ENCODE results near the gene SYT17.

Gene SYT17

DNA sequence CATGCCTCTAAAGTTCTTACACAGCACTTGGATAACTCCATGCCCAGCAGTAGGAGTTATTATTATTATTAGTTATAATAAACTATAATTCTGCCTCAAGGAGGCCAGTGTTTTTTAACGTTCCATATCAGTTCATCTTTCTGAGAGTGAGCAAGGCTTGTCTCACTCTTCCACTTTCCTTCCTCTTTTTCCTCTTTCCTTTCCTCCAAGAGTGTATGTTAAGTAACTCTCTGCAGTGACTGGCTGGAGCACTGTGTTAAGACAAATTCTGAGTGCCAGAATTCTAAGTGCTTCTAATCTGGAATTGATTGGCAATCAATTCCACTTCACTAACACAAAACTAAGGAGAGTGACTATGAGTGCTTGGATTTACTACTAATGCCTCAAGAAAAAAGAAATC is 133.9 kb downstream of the SYT17 start:
- no peak for DNase-seq (ENCODE audit: low spot score)

DNA sequence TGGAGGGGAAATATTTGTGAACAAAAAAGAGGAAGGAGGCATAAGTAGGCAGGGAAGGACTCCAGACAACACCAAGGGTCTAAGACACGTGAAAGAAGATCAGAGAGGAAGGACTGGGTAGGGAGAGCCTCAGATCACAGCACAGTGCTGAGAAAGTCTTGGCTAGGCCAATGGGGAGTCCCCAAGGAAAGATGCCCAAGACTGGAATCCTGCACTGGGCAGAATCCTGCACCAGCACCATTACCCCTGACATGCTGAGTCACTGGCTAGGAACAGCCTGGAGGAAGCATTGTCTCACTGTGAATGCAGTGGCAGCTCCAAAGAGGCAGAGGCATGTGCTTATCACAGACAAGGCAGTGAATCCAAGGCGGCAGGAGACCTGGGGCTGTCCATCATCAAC is 136.7 kb downstream of the SYT17 start:
- DNase-seq (ENCODE audit: low spot score) = no peak

DNA sequence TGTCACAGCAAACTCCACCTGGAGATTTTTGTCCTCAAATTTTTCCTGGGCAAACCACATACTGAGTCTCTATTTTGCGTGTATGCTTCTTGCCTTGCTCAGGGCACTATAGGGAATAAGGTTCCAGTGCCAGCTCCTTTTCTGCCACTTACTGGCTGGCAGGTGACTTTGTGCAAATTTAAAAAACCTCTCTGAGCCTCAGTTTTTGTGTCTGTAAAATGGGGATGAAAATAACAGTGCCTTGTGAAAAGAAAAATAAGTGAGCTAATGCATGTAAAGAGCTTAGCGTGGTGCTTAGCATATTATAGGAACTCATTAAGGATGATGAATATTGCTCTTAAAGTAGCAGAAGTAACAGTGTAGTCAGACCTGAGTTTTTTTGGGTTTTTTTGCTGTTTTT is 137.4 kb downstream of the SYT17 start:
- DNase-seq (ENCODE audit: low spot score) = no peak

DNA sequence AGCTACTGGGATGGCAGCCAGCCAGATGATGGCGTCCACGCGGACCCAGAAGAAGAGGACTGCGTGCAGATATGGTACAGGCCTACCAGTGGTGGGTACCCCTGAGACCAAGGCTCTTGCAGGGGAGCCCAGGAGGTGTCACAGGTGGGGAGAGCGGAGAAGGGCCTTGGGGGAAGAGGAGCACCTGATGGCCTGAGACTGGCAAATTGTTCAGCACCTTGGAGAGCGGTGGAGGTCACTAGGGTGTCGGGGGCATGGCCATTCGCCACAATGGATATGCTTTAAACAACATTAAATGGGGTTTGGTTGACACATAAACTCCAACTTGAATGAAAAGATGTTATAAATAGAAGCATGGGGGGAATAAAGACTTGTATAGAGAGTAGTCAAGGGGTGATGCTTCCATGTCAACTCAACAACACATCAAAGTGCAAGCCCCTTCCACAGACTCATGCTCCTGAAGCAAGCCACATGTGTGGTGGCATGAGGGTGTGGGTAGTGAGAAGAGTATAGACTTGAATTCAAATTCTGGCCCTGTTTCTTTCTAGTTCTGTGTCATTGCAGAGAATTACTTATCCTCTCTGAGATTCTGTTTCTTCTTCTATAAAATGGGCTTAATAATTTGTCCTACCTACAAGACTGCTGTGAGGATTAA is 139.7 kb downstream of the SYT17 start:
- no peak for DNase-seq (ENCODE audit: low spot score)

DNA sequence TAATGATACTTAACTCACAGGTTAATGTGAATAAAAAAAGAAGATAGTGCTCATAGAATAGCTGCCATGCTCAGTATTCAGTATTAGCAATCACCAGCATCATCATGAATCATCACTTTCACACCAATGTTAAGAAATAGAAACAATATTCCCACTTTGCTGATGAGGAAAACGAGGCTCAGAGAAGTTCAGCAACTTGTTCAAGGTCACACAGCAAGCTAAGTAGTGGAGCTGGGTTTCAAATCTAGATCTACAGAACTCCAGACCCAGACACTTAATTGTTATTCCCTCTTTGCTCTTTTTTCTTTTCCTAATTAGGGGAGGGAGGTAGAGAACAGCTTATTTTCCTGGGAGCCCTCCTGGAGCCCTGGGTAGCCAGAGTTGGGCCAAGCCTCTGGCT is 140.4 kb downstream of the SYT17 start:
- no peak for DNase-seq (ENCODE audit: low spot score)

DNA sequence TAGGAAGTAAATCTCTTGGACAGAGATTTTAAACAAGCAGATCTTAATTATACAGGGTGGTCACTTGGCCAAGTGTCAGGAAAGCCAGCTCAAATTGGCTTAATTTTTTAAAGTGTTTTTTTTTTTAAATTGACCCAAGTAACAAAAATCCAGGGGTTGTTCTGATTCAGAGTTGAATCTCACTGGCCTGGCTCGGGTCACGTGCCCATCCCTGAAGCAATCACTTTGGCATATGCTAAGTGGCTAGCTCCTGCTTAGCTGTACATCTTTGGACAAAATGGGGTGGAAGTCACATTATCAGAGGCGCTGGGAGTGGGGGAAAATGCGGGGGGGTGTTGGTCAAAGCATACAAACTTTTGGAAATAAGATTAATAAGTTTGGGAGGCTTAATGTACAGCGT is 141.1 kb downstream of the SYT17 start:
- DNase-seq (ENCODE audit: low spot score) = no peak

DNA sequence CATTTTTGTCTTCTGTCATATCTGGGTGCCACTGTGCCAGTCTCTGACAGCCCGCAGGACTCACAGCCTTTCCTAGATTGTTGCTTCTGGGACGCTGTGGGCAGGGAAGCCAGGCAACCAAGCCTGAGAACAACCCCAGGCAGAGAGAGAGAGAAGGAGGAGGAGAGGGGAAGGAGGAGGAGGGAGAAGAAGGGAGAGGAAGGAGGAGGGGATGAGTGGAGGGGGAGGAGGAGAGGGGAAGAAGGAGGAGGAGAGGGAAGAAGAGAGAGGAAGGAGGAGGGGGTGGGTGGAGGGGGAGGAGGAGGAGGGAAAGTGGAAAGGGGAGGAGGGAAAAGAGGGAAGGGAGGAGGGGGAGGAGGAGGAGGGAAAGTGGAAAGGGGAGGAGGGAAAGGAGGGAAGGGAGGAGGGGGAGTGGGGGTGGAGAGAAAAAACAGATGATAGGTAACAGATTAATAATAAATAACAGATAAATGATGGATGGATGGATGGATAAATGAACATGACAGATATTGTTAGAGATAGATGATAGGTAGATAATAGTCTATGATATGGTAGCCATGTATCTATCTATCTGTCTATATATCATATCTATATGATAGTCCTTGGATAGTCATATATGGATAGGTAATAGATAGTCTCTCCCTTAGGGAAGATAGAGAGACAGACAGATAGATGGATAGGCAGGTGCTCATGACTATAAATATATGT is 146.8 kb downstream of the SYT17 start:
- no peak for DNase-seq (ENCODE audit: low spot score)

DNA sequence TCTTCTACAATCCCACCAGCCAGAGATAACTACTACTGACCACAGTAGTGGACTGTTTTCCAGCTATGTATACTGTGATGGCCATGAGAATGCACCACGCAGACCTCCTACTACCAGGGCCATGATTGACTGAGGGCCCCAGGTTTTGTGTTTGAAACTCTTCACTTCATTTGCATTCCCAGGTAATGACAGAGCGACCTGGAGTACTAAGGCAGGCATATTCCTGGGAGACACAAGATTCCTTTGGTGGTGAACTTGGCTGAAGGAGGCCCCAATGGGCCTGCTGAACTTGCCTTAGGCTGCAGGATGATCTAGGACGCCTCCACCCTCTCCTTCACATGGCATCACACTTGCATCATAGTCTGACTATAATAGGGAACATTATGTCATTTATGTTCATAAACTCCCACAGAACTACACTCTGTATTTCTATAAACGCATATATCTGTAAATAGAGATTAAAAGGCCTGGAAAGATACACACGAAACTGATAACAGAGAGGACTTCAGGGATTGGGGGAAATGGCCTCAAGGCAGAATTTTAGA is 147.9 kb downstream of the SYT17 start:
- no peak for DNase-seq (ENCODE audit: low spot score)

DNA sequence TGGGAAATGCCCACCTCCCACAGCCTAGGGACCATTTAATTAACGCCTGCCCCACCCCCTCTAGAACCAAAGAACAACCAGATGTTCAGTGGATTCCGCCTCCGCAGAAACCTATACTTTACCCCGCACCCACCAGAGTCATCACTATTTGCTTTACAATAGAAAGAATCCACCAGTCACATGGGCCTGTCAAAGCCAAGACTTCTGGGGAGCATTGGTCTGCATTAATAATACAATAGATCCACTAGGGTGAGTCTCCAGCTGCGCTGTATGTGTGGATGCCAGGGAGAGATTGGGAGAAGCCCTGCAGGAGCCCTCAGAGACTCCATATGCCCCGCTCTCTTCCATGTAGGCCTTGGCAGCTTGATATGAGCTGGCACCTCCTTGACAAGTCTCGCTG is 148.8 kb downstream of the SYT17 start:
- DNase-seq (ENCODE audit: low spot score) = no peak
